NCI-H2196 treated with DMSO at 0.1 percent for 48 hours (cell line): ENCODE measurements around the gene LRRK1.

ENCODE experiments used
- DNase-seq: peaks from one replicate; lab custom pipeline; 2025; ENCODE audit not compliant: unreplicated experiment; lab: John Stamatoyannopoulos, UW

Gene LRRK1

DNA sequence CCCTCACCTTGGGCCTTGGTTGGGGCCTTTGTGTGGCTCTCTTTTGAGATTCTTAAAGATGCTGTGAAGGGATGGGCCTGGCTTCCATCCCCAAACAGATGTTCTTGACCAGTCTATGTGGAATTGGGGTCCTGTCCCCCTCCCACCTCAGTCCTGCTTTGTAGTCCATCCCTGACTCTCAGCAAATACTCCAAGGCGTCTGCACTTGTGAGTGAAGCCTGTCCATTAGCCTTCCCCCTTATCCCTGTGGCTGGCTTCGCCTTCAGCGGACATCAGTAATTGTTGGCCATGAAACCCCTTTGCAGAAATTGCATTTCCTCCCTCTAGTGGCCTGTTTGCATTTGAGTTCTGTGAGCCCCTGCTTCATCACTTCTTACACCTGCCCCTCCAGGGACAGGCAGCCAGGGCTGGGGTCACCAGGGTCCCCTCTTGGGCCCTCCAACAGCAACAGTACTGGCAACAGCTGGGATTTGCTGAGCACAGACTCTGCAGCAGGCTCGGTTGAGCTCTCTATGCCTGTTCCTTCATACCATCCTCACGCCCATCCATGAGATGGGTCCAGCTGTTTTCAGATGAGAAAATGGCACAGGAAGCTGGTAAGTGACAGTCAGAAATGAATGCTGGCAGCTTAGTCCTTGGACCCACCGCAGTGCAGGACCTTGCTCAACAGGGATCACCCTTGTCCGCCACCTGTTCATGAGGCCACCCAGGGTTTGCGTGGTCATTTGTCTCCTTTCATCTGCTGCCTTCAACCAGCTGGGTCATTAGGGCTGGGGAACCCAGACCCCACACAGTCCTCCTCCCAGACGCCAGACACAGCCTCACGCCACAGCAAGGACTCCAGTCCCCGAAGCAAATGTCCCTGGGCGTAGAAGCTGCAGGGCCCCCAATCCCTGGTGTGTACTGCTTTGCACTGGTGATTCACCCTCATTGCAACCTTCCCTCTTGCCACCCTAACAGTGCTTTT lies 8.9 kb upstream of the LRRK1 start:
- DNase-seq: no peak

DNA sequence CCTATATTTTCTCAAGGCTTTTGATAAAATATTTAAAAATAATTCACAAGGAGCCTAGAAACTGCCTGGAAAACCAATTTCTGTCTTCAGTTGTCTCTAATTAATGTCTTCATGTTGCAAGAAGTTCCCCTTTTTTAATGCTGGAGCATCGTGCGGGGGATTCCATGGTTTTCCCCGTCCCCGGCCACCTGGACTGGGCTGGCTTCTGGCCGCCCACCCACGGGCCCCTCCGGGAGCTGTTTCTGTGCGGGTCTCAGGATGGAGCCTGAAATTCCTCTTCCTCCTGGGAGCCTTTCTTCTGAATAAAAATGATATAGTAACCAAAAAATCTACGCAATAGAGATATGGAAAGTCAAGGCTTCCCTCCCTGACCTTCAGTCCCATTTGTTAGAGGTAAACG lies 8.1 kb upstream of the LRRK1 start:
- no peak for DNase-seq

- DNase-seq: no peak
Observed at GRCh38 chr15:100913961-100914360, 5.2 kb upstream of the LRRK1 start.

GRCh38 chr15:100914876-100915275 lies 4.3 kb upstream of the LRRK1 start:
- no peak for DNase-seq

DNA sequence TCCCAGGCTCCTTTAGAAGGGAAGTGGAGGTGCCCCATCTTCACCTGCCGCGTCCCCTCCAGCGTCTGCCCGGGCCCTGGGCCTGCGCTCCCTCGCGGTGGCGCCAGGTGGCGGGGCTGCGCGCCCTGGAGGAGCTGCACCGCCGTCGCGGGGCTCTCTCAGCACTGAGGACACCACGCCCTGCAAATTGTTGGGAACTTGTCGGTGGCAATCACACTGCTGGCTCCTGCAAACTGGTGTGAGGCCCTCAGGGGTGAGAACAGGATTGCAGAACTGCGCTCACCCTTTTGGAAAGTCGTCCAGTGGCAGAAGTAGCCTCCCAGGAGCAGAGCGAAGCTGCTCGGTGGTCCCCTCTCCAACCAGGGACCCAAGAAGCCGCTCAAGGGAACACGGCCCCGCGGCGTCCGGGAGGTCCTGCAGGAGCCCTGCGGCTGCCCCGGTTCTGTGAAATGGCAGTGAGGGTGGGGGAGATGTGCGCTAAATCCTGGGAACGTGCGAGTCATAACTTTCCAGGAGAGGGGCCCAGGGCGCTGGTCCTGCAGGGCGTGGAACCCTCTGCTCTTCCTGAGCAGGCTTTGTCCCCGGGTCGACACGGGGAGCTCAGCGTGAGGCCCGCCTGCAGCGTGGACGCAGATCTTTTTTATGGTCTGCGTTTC lies 995 bp upstream of the LRRK1 start:
- DNase-seq: peak; percentile 19

DNA sequence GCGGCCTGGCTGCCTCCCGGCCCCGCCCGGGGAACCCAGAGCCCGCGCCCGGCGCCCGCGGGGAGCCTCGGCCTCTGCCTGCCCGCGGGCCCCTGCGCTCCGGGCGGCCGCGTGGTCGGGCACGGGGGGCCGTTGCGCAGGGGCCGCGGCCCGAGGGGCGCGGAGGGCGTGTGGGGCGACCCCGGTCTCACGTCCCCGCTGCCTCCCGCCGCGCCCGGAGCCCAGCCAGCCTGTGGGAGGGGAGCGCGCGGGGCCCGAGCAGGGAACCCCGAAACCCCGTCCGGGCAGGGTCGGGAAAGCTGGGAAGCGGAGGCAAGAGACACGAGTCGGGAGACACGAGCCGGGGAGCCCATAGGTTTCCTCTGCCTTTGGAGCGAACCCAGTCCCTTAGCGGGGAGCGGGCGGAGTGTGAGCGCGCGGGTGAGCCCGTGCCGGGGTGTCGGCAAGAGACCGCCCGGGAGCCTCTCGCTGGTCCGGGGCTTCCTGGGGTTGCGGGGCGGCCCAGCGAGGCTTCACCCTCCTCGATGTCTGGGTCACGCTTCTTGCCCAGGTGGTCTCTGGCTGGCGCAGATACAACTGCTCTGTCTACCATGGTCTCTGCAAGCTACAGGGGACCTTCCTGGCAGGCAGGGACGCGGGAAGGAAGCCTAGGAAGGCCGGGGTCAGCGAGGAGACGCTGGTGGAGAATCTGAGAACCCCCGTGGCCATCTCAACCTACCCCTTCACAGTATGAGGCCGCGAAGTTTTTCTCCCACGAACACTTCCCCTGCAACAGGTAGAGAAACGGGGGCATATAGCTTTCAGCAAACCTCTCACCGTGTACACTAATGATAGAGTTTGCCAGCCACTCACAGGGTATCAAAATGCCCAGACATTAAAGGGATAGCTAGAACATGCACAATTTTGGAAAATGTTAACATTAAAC lies 586 bp downstream of the LRRK1 start:
- DNase-seq: no peak

GRCh38 chr15:100920516-100921135 lies 1.5 kb downstream of the LRRK1 start:
- no peak for DNase-seq

DNA sequence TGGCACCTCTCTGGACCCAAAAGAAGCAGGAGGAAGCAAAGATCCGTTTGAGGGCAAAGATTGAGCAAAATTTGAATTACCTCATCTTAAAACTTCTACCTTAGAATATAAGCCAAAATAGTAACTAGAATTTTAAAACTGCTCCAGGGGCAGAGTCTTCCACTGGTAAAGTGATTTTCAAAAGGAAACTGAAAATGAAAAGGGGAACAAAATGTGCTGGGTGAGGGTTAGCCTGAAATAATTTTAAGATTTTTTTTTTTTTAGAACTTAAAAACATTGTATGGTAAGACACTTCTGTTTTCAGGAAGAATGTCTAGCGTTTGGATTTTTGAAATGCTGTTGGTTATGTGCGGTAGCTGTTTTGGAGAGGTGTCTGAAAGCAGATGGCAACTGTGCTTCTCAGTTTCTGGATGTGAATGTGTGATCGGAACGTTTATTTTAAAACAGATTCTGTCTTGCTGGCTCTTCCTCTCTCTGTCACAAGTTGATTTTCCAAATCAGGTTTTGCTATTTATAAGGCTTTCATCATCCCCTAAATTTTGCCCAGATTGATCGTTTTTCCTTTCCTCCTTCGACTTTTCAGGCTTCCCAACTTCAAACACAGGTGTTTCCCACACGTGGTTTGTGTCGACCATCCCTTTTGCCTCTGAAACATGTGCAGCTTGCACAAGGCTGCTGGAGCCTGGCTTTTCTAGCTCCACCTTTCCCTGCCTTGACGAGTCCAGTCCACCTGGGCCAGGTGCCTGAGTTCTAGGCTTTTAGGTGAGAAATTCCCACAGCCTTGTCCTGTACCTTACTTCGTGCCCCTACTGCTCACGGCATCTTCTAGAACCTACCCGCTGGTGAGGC lies 3.3 kb downstream of the LRRK1 start:
- DNase-seq: no peak

GRCh38 chr15:100923076-100923475 lies 3.9 kb downstream of the LRRK1 start:
- no peak for DNase-seq

DNA sequence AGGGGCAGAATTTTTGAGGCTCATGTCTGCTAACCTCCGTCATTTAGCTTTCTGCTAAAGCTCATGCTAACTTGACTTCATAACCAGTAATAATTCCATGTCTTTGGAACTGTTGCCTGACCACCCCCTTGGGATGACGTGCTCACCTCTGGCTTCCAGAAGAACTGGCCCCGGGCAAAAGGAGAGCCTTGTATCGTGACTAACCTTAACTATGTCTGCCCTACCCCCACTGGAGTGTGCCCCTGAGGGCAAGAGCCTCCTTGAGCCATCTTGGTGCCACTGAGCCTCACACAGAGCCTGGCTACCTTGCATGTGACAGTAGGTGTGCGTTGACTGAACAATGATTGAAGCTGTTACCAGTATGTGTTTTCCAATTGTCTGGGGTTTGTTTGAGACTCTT lies 4.7 kb downstream of the LRRK1 start:
- DNase-seq: no peak

- DNase-seq: no peak
Observed at GRCh38 chr15:100924436-100924835, 5.3 kb downstream of the LRRK1 start.

DNA sequence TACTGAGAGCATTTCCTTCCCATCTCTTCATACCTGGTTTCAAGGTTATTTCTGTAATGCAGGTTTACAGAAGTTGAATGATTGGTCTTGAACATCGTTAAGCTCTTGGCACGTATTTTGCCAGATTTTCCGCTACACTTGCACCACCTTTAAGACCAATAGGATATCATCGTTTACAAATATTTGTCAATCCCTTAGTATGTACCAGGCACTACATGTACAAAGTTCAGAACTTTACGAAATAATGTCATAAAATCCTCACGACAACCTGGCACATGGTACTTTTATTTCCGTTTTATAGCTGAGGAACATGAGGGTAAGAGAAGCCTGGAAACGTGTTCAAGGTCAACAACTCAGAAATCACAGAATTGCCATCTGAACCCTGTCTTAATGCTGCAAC lies 6.3 kb downstream of the LRRK1 start:
- no peak for DNase-seq

GRCh38 chr15:100926258-100926657 lies 7.1 kb downstream of the LRRK1 start:
- DNase-seq: no peak

GRCh38 chr15:100926971-100927756 lies 8.0 kb downstream of the LRRK1 start:
- no peak for DNase-seq

DNA sequence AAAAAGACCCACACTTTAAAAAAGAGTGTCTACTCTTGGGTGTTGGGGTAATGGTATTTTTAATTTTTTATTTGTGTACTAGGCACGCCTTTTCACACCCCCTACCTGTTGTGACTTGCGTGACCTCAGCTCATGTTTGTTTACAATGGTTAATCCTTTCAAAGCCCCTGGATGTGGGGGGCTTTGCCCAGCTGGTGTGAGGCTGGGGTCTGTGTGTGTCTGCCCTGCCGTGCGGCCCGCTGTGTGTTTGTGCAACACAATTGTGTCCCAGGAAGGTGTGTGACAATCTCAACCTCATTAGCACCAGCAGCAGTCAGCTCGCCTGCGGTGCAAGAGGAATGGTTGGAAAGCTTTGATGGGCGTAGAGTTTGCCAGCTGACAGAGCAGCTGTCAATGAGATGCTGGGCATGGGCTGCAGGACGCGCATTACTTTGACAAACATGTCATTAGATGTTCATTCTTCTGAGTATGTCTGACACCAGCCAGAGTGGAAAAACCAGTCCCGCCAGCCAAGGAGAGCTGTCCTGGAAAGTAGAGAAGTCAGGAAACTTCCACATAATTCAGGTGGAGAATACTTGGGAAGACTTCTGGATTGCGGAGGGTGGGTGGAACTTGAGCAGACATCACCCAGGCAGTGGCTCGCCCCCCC lies 9.6 kb downstream of the LRRK1 start:
- DNase-seq: no peak

DNA sequence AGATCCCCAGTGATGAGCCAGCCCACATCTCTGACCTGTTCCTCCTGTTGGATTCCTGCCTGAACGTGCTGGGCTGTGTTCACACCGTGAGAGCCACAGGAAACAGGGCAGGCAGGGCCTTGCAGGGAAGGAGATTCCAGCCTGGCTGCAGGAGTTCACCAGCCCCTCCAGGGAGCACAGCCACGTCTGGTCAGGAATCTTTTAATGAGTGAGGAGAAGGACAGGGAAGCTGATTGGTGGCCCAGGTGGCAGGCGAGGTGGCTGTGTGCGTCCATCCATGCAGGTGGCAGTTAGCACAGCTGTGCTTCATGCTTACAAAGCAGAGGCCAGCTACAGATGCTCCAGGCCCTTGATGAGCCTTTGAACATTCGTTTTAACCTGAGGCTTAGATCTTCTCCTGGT lies 10.5 kb downstream of the LRRK1 start:
- DNase-seq: no peak

DNA sequence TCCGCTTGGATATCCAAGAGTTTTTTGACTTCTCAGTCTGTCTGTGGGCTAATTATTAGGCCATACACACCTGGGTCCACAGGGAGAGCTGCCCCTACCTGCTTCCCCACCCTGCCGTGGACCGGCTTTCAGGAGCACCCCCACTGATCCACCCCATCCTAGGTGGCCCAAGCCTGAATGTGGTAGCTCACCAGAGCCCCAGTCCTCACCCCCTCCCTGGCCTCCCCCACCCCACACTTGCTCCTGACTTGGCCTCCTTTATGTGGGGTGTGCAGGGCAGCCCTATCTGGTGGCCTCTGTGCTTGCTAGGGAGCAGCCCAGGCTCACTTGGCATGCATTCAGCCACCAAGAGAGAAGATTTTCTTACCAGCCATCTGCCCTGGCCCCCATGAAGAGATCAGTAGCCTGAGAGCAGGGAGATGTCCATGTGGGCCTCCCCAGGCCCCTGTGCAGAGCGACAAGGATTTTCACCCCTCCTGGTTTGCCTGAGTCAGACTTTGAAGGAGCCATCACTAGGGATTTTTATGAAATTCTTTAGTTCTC lies 11.2 kb downstream of the LRRK1 start:
- no peak for DNase-seq

DNA sequence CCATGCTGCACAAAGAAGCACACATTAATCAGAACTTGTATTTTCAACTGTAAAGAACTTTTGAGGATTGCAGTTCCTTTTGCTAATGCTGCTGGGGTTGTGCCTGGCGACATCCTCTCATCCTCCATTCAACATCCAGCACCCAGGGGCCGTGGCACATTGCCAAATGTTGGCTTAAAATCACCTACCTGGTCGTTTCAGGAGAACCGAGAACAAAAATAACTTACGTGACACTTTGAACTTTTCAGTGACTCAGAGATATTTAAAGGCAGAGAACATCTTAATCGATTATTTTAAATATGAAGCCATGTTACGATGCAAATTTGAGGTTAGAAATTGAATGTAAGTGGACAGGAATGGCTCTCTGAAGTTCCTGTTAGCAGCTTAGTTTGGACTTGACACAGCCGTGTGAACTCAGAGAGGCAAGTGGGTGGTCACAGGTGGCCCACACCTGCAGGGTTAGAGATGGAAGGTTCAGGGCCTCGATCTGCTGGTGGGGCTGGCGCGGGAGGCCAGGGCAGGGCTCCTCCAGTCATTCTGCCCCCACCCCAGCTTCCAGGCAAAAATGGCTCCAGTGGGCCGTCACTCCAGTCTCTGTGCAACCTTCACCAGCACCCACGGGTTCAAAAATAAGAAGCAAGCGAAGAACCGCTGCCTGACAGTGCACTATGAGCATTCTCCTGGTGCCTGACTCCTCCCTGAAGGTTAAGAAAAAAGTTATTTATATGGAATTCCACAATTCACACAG lies 12.2 kb downstream of the LRRK1 start:
- DNase-seq: no peak
